ENCODE results near the gene AAK1. TPM values are rescaled to one million over a fixed set of nuclear protein-coding genes. Genes with fewer than 3 reads are reported as not detected.

AAK1 gene
- polyA plus RNA-seq, 1 of the 3 experiments (the other 2 are of a cell fraction), result 13.4 TPM

- TF ChIP-seq EZH2phosphoT487 (IDR thresholded peaks at IDR 0.05; ENCODE audit: borderline replicate concordance, low read depth), result no peak
These were observed 73.1 kb downstream of the AAK1 start (continued) for GRCh38 chr2:69570474-69570873.

GRCh38 chr2:69567909-69568300, 75.6 kb downstream of the AAK1 start:
- peaks cover 2 to 30% of the 10 kb centered on the region in 2 experiments; a peak in 2 of 4 replicates for H3K4me1 ChIP-seq (ENCODE audit: control insufficient read depth in 1 of 2, insufficient read depth in 2 of 2, low read depth in 1 of 2, low read length in 1 of 2)
- no peak overlapping the region for H3K9ac ChIP-seq
- no peak overlapping the region for H3K4me3 ChIP-seq (ENCODE audit: low read depth in 2 of 2, low read length in 1 of 2)
- peaks cover 77% of the 10 kb centered on the region for H4K20me1 ChIP-seq (ENCODE audit: insufficient read depth)
- DNase-seq, result no peak
- no peak overlapping the region for H2AFZ ChIP-seq (ENCODE audit: low read depth)
- no peak overlapping the region for H3K4me2 ChIP-seq
- no peaks in the 10 kb centered on the region for H3K9me3 ChIP-seq
- peak overlapping the region in 1 of 2 experiments; percentile 8; a peak in 2 of 4 replicates for H3K27ac ChIP-seq (ENCODE audit: low read depth in 2 of 2, low read length in 1 of 2)
- H3K27me3 ChIP-seq (ENCODE audit: insufficient read depth), result no peaks in the 10 kb centered on the region
- CTCF ChIA-PET, result interaction anchor here (1.2 to 9.4 kb wide), 4 partner anchors 19 to 249 kb away, joined by 4 to 53 read pairs (median 5); no protein-coding TSS in a partner anchor
- H3K9me2 ChIP-seq, result no peaks in the 10 kb centered on the region
- WGBS (ENCODE audit: low lambda C conversion rate), result 84% methylated on average over 6 of the region's 6 CpGs
- TF ChIP-seq RXRA (IDR thresholded peaks at IDR 0.05; ENCODE audit: borderline replicate concordance, low read depth) (no peak), CHD2 (IDR thresholded peaks at IDR 0.05; ENCODE audit: low read length, partially characterized antibody) (no peak), ELF1 (IDR thresholded peaks at IDR 0.05) (no peak), FOXM1 (IDR thresholded peaks at IDR 0.05; ENCODE audit: low read depth) (no peak), RCOR1 (IDR thresholded peaks at IDR 0.05; ENCODE audit: low read length) (no peak), RAD21 (IDR thresholded peaks at IDR 0.05; ENCODE audit: low read length) (no peak), TCF12 (IDR thresholded peaks at IDR 0.05) (no peak), GABPA (IDR thresholded peaks at IDR 0.05; ENCODE audit: low read depth) (no peak), JUND (IDR thresholded peaks at IDR 0.05) (no peak), SIN3A (IDR thresholded peaks at IDR 0.05; ENCODE audit: borderline replicate concordance, low read depth, low read length) (no peak)
- peaks cover 86% of the 10 kb centered on the region for H3K79me2 ChIP-seq (ENCODE audit: insufficient read depth)
- H3F3A ChIP-seq (replicated peaks; ENCODE audit: insufficient read depth), result peaks cover 34% of the 10 kb centered on the region
- peaks cover 0 to 3% of the 10 kb centered on the region in 2 experiments for H3K36me3 ChIP-seq (replicated peaks in 1 of 2; ENCODE audit: control insufficient read depth in 1 of 2, insufficient read depth in 2 of 2, low read length in 1 of 2)
- POLR2A ChIA-PET, result no interaction called here

GRCh38 chr2:69567157-69567908, 76.2 kb downstream of the AAK1 start:
- Histone ChIP-seq H3K79me2 (ENCODE audit: insufficient read depth) (peaks cover 88% of the 10 kb centered on the region), H3K4me2 (peak overlapping the region; percentile 16; the same call in 1 of the 2 replicates), H3K27ac (ENCODE audit: low read depth in 2 of 2, low read length in 1 of 2) (peak overlapping the region in 1 of 2 experiments; percentile 8; a peak in 2 of 4 replicates), H3K9me2 (no peaks in the 10 kb centered on the region), H3K4me3 (ENCODE audit: low read depth in 2 of 2, low read length in 1 of 2) (no peak overlapping the region), H3K9ac (no peak overlapping the region), H2AFZ (ENCODE audit: low read depth) (no peak overlapping the region), H3K36me3 (replicated peaks in 1 of 2; ENCODE audit: control insufficient read depth in 1 of 2, insufficient read depth in 2 of 2, low read length in 1 of 2) (peaks cover 0 to 3% of the 10 kb centered on the region in 2 experiments), H4K20me1 (ENCODE audit: insufficient read depth) (peaks cover 75% of the 10 kb centered on the region), H3F3A (replicated peaks; ENCODE audit: insufficient read depth) (peaks cover 30% of the 10 kb centered on the region), H3K4me1 (ENCODE audit: control insufficient read depth in 1 of 2, insufficient read depth in 2 of 2, low read depth in 1 of 2, low read length in 1 of 2) (peaks cover 2 to 27% of the 10 kb centered on the region in 2 experiments; a peak in 2 of 4 replicates), H3K27me3 (ENCODE audit: insufficient read depth) (no peaks in the 10 kb centered on the region), H3K9me3 (no peaks in the 10 kb centered on the region)
- DNase-seq, result no peak
- CTCF ChIA-PET, result interaction anchor here (1.2 to 9.4 kb wide), 3 partner anchors 11 to 157 kb away, joined by 5 to 53 read pairs (median 30); no protein-coding TSS in a partner anchor
- 50% methylated on average over 3 of the region's 3 CpGs for WGBS (ENCODE audit: low lambda C conversion rate)
- POLR2A ChIA-PET, result no interaction called here
- TF ChIP-seq NRF1 (IDR thresholded peaks at IDR 0.05; ENCODE audit: low read depth, low read length) (no peak), MXI1 (IDR thresholded peaks at IDR 0.05; ENCODE audit: low read depth, low read length) (no peak), TCF12 (IDR thresholded peaks at IDR 0.05) (peak; percentile 8; the same call in 1 of the 2 replicates), FOSL2 (IDR thresholded peaks at IDR 0.05; ENCODE audit: borderline replicate concordance, low read depth) (0 out of 2 replicates have a peak, but pooled peaks have one; percentile 21), RFX5 (IDR thresholded peaks at IDR 0.05; ENCODE audit: low read length) (no peak), EP300 (IDR thresholded peaks at IDR 0.05; ENCODE audit: borderline replicate concordance in 1 of 2, low read depth in 1 of 2, low read length in 1 of 2) (no peak)
